ENCODE results near the gene PJA1.

PJA1 gene

GRCh38 chrX:69148946-69149345 lies 16.3 kb downstream of the PJA1 start:
- no peak overlapping the region for H3K4me3 ChIP-seq (replicated peaks; ENCODE audit: low read depth, low read length)
- DNase-seq (ENCODE audit: extremely low read depth, low read depth), result no peak
- no peak for TF ChIP-seq CTCF (IDR thresholded peaks at IDR 0.05; ENCODE audit: low read depth, low read length, missing control alignments)

GRCh38 chrX:69146739-69147138 lies 18.5 kb downstream of the PJA1 start:
- TF ChIP-seq CTCF (IDR thresholded peaks at IDR 0.05; ENCODE audit: low read depth, low read length, missing control alignments), result no peak
- H3K4me3 ChIP-seq (replicated peaks; ENCODE audit: low read depth, low read length), result no peak overlapping the region
- DNase-seq (ENCODE audit: extremely low read depth, low read depth), result no peak

GRCh38 chrX:69145714-69146113 lies 19.5 kb downstream of the PJA1 start:
- no peak for DNase-seq (ENCODE audit: extremely low read depth, low read depth)
- TF ChIP-seq CTCF (IDR thresholded peaks at IDR 0.05; ENCODE audit: low read depth, low read length, missing control alignments), result no peak
- no peak overlapping the region for H3K4me3 ChIP-seq (replicated peaks; ENCODE audit: low read depth, low read length)

GRCh38 chrX:69144838-69145680 lies 20.2 kb downstream of the PJA1 start:
- no peak for DNase-seq (ENCODE audit: extremely low read depth, low read depth)
- TF ChIP-seq CTCF (IDR thresholded peaks at IDR 0.05; ENCODE audit: low read depth, low read length, missing control alignments), result no peak
- no peak overlapping the region for H3K4me3 ChIP-seq (replicated peaks; ENCODE audit: low read depth, low read length)

GRCh38 chrX:69143530-69143929 lies 21.7 kb downstream of the PJA1 start:
- DNase-seq (ENCODE audit: extremely low read depth, low read depth), result no peak
- no peak for TF ChIP-seq CTCF (IDR thresholded peaks at IDR 0.05; ENCODE audit: low read depth, low read length, missing control alignments)
- H3K4me3 ChIP-seq (replicated peaks; ENCODE audit: low read depth, low read length), result no peak overlapping the region

GRCh38 chrX:69142788-69143469 lies 22.3 kb downstream of the PJA1 start:
- TF ChIP-seq CTCF (IDR thresholded peaks at IDR 0.05; ENCODE audit: low read depth, low read length, missing control alignments), result no peak
- no peak for DNase-seq (ENCODE audit: extremely low read depth, low read depth)
- 0 out of 2 replicates have a peak overlapping the region, but pooled peaks have one; percentile 4 for H3K4me3 ChIP-seq (replicated peaks; ENCODE audit: low read depth, low read length)
